BLaER1 treated with 17β-estradiol and CSF1 and Interleukin-3, amounts not matched to agents 10 nM and 100 nM (cell line): Measurements from ENCODE around the gene EIF3J.

Source experiments
- H3K27ac ChIP-seq, 11 experiments: shearing (Covaris generic); formaldehyde crosslinking; 2 replicates each; pipeline ENCODE4 v1.8.1; 2022
- H3K27me3 ChIP-seq, 11 experiments: shearing (Covaris generic); formaldehyde crosslinking; 2 replicates each; pipeline ENCODE4 v1.8.1; 2022
- H3K36me3 ChIP-seq, 11 experiments: shearing (Covaris generic); formaldehyde crosslinking; 2 replicates each; pipeline ENCODE4 v1.8.1; 2022
- H3K4me1 ChIP-seq, 10 experiments: shearing (Covaris generic); formaldehyde crosslinking; 2 replicates each; pipeline ENCODE4 v1.8.1; 2022
- H3K4me2 ChIP-seq, 11 experiments: shearing (Covaris generic); formaldehyde crosslinking; 2 replicates each; pipeline ENCODE4 v1.8.1; 2022
- H3K4me3 ChIP-seq, 10 experiments: shearing (Covaris generic); formaldehyde crosslinking; 2 replicates each; pipeline ENCODE4 v1.8.1; 2022
- H3K9ac ChIP-seq, 11 experiments: shearing (Covaris generic); formaldehyde crosslinking; 2 replicates each; pipeline ENCODE4 v1.8.1; 2022
- H3K9me3 ChIP-seq, 11 experiments: shearing (Covaris generic); formaldehyde crosslinking; replicated peaks in 1 of 11; 2 replicates each; pipeline ENCODE4 v1.8.1; 2022
- H4K20me1 ChIP-seq, 11 experiments: shearing (Covaris generic); formaldehyde crosslinking; 2 replicates each; pipeline ENCODE4 v1.8.1; 2022
- Cebpa-rat ChIP-seq, 11 experiments: shearing (Covaris generic); IDR thresholded peaks; 2 replicates each; pipeline ENCODE4 v1.8.1; 2022

EIF3J gene

DNA sequence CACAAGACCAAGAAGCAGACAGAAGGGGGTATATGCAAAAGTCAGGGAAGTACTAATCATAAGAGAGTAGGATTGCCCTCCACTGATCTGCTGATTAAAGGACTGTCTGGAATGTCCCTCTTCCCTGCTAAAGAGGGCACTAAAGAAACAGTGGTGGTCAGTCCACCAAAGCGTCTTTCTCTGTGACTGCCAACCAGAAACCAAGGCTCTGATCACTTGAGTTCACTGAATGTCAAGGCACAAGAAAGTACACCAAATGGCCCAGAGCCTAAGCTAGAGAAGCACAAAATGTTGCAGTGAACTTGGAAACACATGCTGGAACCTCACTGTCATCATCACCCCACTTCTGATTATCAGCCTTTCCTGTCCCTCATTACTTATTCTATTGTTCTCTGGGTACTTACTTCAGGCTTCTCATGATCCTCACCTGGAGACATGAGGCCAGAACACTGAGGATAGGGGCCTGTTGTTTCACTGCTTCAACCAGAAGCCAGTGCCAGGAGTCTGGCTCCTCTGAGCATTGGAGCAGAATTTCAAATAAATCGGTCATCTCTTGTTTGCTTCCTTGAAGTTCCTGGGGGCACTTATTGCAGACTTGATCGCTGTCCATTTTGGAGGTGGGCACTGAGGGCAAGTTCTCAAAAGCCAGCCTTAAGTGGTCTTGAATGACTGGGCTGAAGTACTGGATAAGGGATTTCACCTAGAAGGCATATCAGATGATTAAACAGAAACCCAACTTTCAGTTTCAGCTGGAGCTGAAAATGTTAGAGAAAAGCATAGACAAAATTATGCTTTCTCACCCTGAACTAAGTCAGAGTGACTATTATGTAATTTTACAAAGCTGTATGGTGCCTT lies 58.9 kb downstream of the EIF3J start:
- H3K9me3 ChIP-seq = no peaks in the 10 kb centered on the region
- no peak overlapping the region for H3K27ac ChIP-seq

DNA sequence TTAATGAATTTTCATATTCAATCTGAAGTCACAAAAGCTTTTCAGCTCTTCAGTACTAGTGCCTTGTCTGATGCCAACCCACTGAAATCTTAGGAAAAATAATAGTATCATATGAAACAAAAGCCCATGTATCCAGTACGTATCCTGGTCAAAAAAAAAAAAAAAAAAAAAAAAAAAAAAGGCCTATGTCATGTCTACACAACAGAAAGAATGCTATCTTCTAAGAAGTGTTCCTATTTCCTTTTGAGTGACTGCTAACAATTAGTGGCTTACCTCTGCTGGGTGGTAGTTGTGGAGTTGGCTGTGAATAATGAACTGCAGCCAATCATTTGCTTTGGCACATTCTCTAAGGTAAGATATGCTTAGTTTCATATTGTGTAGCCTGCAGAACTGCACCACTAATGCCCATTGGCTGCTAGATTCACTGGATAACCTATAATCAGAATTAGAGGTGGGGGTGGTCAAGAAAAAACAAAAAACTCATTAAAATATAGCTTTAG lies 59.6 kb downstream of the EIF3J start:
- no peak for TF ChIP-seq Cebpa-rat (IDR thresholded peaks at IDR 0.05)
- Histone ChIP-seq H3K4me3 (no peak overlapping the region), H3K27me3 (no peaks in the 10 kb centered on the region), H4K20me1 (0 out of 22 replicates have a peak, but pooled peaks cover 0 to 3% (median 0%) of the 10 kb centered on the region in 11 experiments), H3K36me3 (peaks cover 43 to 100% (median 82%) of the 10 kb centered on the region in 11 experiments), H3K9me3 (no peaks in the 10 kb centered on the region), H3K27ac (no peak overlapping the region), H3K4me1 (peaks cover 0 to 14% (median 9%) of the 10 kb centered on the region in 10 experiments; a peak in 13 of 20 replicates), H3K9ac (no peak overlapping the region), H3K4me2 (no peak overlapping the region)

More for the DNA sequence above, 58.9 kb downstream of the EIF3J start:
- Histone ChIP-seq H3K4me2 (no peak overlapping the region), H3K9ac (no peak overlapping the region), H3K4me1 (peaks cover 0 to 14% (median 9%) of the 10 kb centered on the region in 10 experiments; a peak in 13 of 20 replicates), H3K36me3 (peaks cover 45 to 100% (median 86%) of the 10 kb centered on the region in 11 experiments), H4K20me1 (0 out of 22 replicates have a peak, but pooled peaks cover 0 to 3% (median 0%) of the 10 kb centered on the region in 11 experiments), H3K27me3 (no peaks in the 10 kb centered on the region), H3K4me3 (no peak overlapping the region)
- TF ChIP-seq Cebpa-rat (IDR thresholded peaks at IDR 0.05) = no peak

DNA sequence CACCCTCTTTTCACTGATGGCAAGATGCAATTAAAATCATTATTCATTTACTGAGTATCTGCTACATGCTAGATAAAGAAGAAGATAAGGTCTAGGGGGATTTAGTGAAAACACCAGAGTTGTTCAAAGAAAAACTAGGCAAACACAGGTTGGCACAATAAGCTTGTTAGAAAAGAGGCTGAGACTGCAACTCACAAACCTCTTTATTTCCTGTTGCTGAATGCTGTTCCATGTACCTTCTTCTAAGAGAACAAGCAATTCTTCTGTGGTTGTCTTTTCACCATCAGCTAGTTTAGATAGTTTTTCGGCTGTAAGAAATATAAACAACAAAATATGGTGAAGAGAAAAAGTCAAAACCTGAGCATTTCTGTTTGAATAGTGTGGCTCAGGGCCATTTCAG lies 61.1 kb downstream of the EIF3J start:
- Histone ChIP-seq H3K36me3 (peaks cover 39 to 100% (median 78%) of the 10 kb centered on the region in 11 experiments), H3K9ac (no peak overlapping the region), H3K27ac (no peak overlapping the region), H3K27me3 (no peaks in the 10 kb centered on the region), H4K20me1 (0 out of 22 replicates have a peak, but pooled peaks cover 0 to 3% (median 0%) of the 10 kb centered on the region in 11 experiments), H3K9me3 (no peaks in the 10 kb centered on the region), H3K4me1 (peaks cover 0 to 14% (median 9%) of the 10 kb centered on the region in 10 experiments; a peak in 13 of 20 replicates), H3K4me3 (no peak overlapping the region), H3K4me2 (no peak overlapping the region)
- no peak for TF ChIP-seq Cebpa-rat (IDR thresholded peaks at IDR 0.05)

DNA sequence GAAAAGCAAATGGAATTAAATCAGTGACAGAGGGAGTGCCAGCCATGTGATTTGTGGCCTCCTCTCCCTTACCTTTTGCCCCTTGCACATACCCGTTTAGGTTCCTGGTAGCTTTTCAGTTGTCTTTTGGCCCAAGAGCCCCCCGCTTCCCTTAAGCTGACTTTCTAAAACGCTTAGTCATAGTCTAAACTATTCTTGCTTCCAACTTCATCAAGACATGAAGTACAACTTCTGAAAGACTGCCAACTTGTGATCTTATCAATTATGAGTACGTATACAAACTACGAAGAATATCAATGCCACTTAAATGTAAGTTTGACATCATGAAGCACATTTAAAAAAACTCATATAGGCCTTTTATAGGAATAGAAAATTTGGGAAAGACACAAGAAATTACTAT lies 61.9 kb downstream of the EIF3J start:
- H3K4me2 ChIP-seq = no peak overlapping the region
- no peaks in the 10 kb centered on the region for H3K9me3 ChIP-seq
- H3K36me3 ChIP-seq = peaks cover 44 to 100% (median 77%) of the 10 kb centered on the region in 11 experiments
- no peaks in the 10 kb centered on the region for H3K27me3 ChIP-seq
- TF ChIP-seq Cebpa-rat (IDR thresholded peaks at IDR 0.05) = no peak
- H3K4me3 ChIP-seq = no peak overlapping the region
- no peak overlapping the region for H3K27ac ChIP-seq
- 0 out of 22 replicates have a peak, but pooled peaks cover 0 to 3% (median 0%) of the 10 kb centered on the region in 11 experiments for H4K20me1 ChIP-seq
- no peak overlapping the region for H3K9ac ChIP-seq
- peaks cover 0 to 6% (median 2%) of the 10 kb centered on the region in 10 experiments; a peak in 12 of 20 replicates for H3K4me1 ChIP-seq

DNA sequence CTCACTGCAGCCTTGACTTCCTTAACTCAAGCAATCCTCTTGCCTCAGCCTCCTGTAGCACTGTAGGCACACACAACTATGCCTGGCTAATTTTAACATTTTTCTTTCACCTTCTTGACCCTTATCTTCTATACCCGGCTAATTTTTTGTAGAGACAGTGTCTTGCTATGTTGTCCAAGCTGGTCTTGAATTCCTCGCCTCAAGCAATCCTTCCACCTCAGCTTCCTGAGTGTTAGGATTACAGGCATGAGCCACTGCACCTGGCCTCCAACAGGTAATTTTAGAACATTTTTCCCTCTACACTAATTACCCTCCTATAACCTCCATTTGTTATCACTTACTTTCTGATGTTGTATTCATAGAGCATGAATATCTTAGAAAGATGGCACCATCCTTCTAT lies 66.2 kb downstream of the EIF3J start:
- H4K20me1 ChIP-seq = no peaks in the 10 kb centered on the region
- H3K4me1 ChIP-seq = no peaks in the 10 kb centered on the region
- H3K27me3 ChIP-seq = no peaks in the 10 kb centered on the region
- H3K27ac ChIP-seq = no peak overlapping the region
- H3K36me3 ChIP-seq = peaks cover 56 to 100% (median 76%) of the 10 kb centered on the region in 11 experiments
- no peak for TF ChIP-seq Cebpa-rat (IDR thresholded peaks at IDR 0.05)
- no peak overlapping the region for H3K4me2 ChIP-seq
- no peak overlapping the region for H3K4me3 ChIP-seq
- no peak overlapping the region for H3K9ac ChIP-seq
- H3K9me3 ChIP-seq = no peaks in the 10 kb centered on the region

DNA sequence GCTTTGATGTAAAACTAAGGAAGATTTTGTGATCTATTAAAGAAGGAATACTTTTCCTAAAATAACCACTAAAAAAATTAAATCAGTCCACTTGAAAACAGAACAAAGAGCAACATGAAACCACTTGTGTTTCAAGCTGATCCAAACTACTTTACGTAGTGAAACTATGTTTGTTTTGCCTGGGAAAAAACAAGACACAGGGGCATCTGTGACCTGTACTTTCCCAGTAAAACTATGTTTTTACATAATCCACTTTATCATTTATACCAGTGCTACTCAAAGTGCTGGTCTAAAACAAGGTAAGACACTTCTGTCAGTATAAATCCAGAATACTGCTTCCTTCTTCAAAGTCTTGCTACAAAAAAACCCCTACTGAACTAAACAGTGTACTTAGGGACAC lies 69.8 kb downstream of the EIF3J start:
- H3K4me3 ChIP-seq = no peak overlapping the region
- H3K4me2 ChIP-seq = no peak overlapping the region
- H3K4me1 ChIP-seq = no peaks in the 10 kb centered on the region
- H3K9me3 ChIP-seq = no peaks in the 10 kb centered on the region
- no peak for TF ChIP-seq Cebpa-rat (IDR thresholded peaks at IDR 0.05)
- no peaks in the 10 kb centered on the region for H4K20me1 ChIP-seq
- H3K27ac ChIP-seq = no peak overlapping the region
- peaks cover 75 to 99% (median 84%) of the 10 kb centered on the region in 11 experiments for H3K36me3 ChIP-seq
- no peak overlapping the region for H3K9ac ChIP-seq
- H3K27me3 ChIP-seq = no peaks in the 10 kb centered on the region
